Measurements from ENCODE around the gene TMA7B.

- TF ChIP-seq CTCF (IDR thresholded peaks at IDR 0.05; ENCODE audit: insufficient read depth, low read length): no peak
- TF ChIP-seq GABPA (IDR thresholded peaks at IDR 0.05; ENCODE audit: low read depth): no peak
- no peak for TF ChIP-seq POLR2AphosphoS5 (IDR thresholded peaks at IDR 0.05; ENCODE audit: low read depth)
Observed at GRCh38 chr22:39985383-39986035, 25.3 kb downstream of the TMA7B start.

Measured in HL-60 (cell line).